Prostate gland (tissue), 2 donors: Measurements from ENCODE around the gene OR2F2. TPM values are rescaled to one million over a fixed set of nuclear protein-coding genes. Genes with fewer than 3 reads are reported as not detected.

ENCODE experiments used
- DNase-seq: peaks from one replicate; pipeline ENCODE4 v3.0.0-alpha.2; 2019; ENCODE audit warnings: low spot score
- H3K27ac ChIP-seq, 2 donors: fragments of 200-600 bp; sonication (generic); 2 replicates each; pipeline ENCODE4 v1.5.1; 2017 to 2019
- H3K27me3 ChIP-seq: fragments of 200-600 bp; sonication (generic); replicated peaks from 2 replicates; pipeline ENCODE4 v1.5.1; 2019; ENCODE audit not compliant: insufficient read depth
- H3K36me3 ChIP-seq, 2 donors: fragments of 200-600 bp; sonication (generic); 1 replicate in 1 of 2; 2 replicates in 1 of 2; pipeline versions ENCODE4 v1.5.1 to v1.8.1; 2017 to 2019
- H3K4me1 ChIP-seq: fragments of 200-600 bp; sonication (generic); replicated peaks from 2 replicates; pipeline ENCODE4 v1.5.1; 2019
- H3K4me3 ChIP-seq, 2 donors: fragments of 200-600 bp; sonication (generic); 2 replicates each; pipeline ENCODE4 v1.5.1; 2017 to 2019
- H3K9me3 ChIP-seq: fragments of 200-600 bp; sonication (generic); 2 replicates; pipeline ENCODE4 v1.5.1; 2017
- POLR2A ChIP-seq: fragments of 450-650 bp; IDR thresholded peaks from one replicate; pipeline ENCODE4 v1.6.1; 2016; ENCODE audit warnings: antibody characterized with exemption, mild to moderate bottlenecking
- POLR2AphosphoS5 ChIP-seq: sonication (generic); formaldehyde crosslinking; IDR thresholded peaks from one replicate; pipeline ENCODE4 v1.6.1; 2017; ENCODE audit warnings: antibody characterized with exemption
- WGBS: methylation state at CpG from one replicate; pipeline ENCODE4 v1.1.5; 2018; 5-methylcytosine and 5-hydroxymethylcytosine counted together
- intact Hi-C: fragments of 100-400 bp; cut with DNase I; formaldehyde crosslinking; loops from one replicate; pipeline ENCODE4 v1.14.2; 2022
- total RNA-seq, 2 donors: library from RNA; depleted of rRNA; stranded (reverse); fragments of >200 nt; gene quantifications; one replicate each; pipeline ENCODE4 v1.1.0, GENCODE V29; 2016
- TF ChIP-seq, protein P1 (sequence below), 4 experiments: fragments of 200-600 bp in 2 of 4; fragments of 450-650 bp in 2 of 4; sonication (generic) in 2 of 4; IDR thresholded peaks; 1 replicate in 3 of 4; 2 replicates in 1 of 4; pipeline ENCODE4 v1.5.1; 2016 to 2019; ENCODE audit warnings: antibody characterized with exemption in 4 of 4, mild to moderate bottlenecking in 2 of 4, moderate library complexity in 2 of 4

Gene OR2F2
- total RNA-seq, 2 donors from 2014 or later: not detected

DNA sequence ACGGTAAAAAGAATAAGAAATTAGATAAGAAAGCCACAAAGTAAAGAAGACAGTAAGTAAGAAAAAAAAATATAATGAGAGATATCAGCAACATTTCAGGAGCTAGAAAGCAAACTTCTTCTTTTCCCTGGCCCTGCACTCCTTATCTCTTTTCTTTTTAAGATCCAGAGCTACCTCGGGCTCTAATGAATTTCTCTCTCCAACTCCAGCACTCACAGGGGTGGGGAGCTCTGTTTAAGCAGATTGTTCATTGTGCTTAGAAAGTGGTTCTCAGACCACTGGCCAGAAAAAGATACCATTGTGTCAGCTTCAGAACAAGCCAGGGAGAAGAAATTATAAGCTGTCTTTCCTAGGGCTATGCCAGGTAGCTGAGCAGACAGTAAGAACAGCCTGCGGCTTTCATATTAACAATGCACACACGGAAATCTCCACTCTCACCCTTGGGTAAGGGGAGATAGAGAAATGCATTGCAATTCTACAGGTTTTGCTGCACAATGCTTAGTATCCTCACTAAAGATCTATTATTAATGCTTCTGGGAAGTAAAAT lies 38.9 kb downstream of the OR2F2 start:
- Histone ChIP-seq H3K27ac (peak overlapping the region in 1 of 2 donors; percentile 25), H3K36me3 (no peaks in the 10 kb centered on the region), H3K9me3 (no peaks in the 10 kb centered on the region), H3K27me3 (no peaks in the 10 kb centered on the region), H3K4me1 (no peaks in the 10 kb centered on the region), H3K4me3 (no peak overlapping the region)
- 43% methylated on average over 4 of the region's 4 CpGs for WGBS
- no peak for DNase-seq
- intact Hi-C loops: no loop called here
- TF ChIP-seq POLR2A: no peak
- TF ChIP-seq, protein P1, sequence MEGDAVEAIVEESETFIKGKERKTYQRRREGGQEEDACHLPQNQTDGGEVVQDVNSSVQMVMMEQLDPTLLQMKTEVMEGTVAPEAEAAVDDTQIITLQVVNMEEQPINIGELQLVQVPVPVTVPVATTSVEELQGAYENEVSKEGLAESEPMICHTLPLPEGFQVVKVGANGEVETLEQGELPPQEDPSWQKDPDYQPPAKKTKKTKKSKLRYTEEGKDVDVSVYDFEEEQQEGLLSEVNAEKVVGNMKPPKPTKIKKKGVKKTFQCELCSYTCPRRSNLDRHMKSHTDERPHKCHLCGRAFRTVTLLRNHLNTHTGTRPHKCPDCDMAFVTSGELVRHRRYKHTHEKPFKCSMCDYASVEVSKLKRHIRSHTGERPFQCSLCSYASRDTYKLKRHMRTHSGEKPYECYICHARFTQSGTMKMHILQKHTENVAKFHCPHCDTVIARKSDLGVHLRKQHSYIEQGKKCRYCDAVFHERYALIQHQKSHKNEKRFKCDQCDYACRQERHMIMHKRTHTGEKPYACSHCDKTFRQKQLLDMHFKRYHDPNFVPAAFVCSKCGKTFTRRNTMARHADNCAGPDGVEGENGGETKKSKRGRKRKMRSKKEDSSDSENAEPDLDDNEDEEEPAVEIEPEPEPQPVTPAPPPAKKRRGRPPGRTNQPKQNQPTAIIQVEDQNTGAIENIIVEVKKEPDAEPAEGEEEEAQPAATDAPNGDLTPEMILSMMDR (IDR thresholded peaks at IDR 0.05): no peak

DNA sequence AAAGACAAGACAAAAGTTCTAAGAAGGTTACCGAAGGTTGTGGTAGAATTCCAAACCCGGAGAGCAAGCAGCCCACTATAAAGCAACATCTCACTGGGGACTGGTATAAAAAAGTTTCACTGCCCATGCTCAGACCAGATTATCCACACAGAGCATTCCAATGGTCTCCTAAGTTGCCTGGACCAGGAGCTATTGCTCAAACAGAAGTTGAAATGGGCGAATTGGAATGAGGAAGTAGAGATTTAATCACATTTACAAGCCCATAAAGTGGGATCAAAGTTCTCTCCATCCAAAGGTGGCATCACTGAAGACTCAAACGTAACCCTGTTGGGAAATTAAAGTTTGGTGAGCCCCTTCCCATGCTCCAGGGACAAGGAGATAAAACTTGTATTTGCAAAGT lies 39.4 kb downstream of the OR2F2 start:
- peak; percentile 44 for DNase-seq
- H3K27ac ChIP-seq: peak overlapping the region in 1 of 2 donors; percentile 25
- no peaks in the 10 kb centered on the region for H3K4me1 ChIP-seq
- no peaks in the 10 kb centered on the region for H3K36me3 ChIP-seq
- no peaks in the 10 kb centered on the region for H3K27me3 ChIP-seq
- no peak overlapping the region for H3K4me3 ChIP-seq
- intact Hi-C loops: no loop called here
- TF ChIP-seq POLR2AphosphoS5: peak; percentile 75
- TF ChIP-seq, protein P1 (IDR thresholded peaks at IDR 0.05): no peak
- TF ChIP-seq POLR2A: no peak
- WGBS: 15% methylated on average over 4 of the region's 4 CpGs
- H3K9me3 ChIP-seq: no peaks in the 10 kb centered on the region

DNA sequence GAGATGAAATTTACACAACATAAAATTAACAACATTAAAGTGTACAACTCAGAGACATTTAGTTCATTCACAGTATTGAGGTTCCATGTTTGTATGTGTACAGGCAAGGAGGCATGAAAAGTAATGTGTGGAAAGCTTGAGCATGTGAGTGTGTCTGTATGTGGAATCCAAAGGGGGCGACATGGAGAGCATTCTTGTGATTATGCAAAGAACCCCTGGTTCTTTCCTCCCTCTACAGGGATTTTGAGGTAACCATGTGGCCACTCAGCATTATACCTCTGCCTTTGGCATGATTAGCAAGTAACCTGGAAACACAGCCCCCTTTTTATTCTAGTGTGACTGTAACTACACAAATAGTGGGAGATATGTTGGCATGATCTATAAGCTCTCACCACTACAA lies 40.6 kb downstream of the OR2F2 start:
- intact Hi-C loops: no loop called here
- whole genome bisulfite sequencing: 79% methylated on average over 1 of the region's 1 CpG
- Histone ChIP-seq H3K4me1 (no peaks in the 10 kb centered on the region), H3K36me3 (no peaks in the 10 kb centered on the region), H3K27me3 (no peaks in the 10 kb centered on the region), H3K9me3 (no peaks in the 10 kb centered on the region), H3K27ac (no peak overlapping the region), H3K4me3 (no peak overlapping the region)
- no peak for DNase-seq
- TF ChIP-seq POLR2AphosphoS5 (no peak), POLR2A (no peak)
- TF ChIP-seq, protein P1 (IDR thresholded peaks at IDR 0.05): no peak

DNA sequence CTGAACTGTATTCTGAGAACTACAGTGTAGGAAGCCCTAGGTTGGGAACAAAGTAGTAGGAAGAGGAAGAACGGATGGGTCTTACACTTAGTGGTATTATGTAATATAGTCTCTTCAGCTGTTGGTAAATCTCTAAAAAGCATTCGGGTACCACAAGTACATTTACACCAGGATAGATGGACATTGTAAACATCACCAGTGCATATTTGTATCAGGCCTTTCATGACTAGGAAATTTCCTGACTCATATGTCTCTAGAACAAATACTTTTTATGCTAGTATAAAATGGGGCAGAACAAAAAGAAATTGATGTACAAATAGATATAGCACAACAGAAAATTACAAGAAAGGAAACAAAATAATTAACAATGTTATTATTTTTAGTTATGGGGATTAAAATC lies 43.6 kb downstream of the OR2F2 start:
- 51% methylated on average over 2 of the region's 2 CpGs for WGBS
- no peaks in the 10 kb centered on the region for H3K27me3 ChIP-seq
- DNase-seq: no peak
- TF ChIP-seq, protein P1 (IDR thresholded peaks at IDR 0.05): no peak
- no peaks in the 10 kb centered on the region for H3K4me1 ChIP-seq
- H3K27ac ChIP-seq: no peak overlapping the region
- no peaks in the 10 kb centered on the region for H3K36me3 ChIP-seq
- H3K4me3 ChIP-seq: no peak overlapping the region
- no peaks in the 10 kb centered on the region for H3K9me3 ChIP-seq
- intact Hi-C loops: no loop called here

DNA sequence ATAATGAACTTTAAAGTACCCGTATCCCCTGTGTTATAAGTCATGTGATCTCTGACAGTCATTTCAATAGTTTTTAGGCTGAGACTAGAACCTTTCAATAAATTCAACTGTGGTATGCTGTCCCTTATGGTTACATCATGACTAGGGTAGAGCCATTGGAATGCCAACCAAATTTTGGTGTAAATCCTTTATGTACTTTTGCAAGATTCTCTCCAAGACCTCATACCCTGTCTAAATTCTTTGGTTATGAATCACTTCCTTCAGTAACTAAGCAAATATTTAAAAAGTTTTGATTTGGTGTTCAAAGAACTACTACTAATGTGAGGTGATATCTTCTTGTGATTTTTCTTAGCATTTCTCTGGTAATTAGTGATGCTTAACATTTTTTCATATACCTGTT lies 44.3 kb downstream of the OR2F2 start:
- no peak overlapping the region for H3K27ac ChIP-seq
- no peaks in the 10 kb centered on the region for H3K9me3 ChIP-seq
- no peaks in the 10 kb centered on the region for H3K27me3 ChIP-seq
- H3K4me1 ChIP-seq: no peaks in the 10 kb centered on the region
- no peak overlapping the region for H3K4me3 ChIP-seq
- intact Hi-C loops: no loop called here
- WGBS: 85% methylated on average over 1 of the region's 1 CpG
- DNase-seq: no peak
- TF ChIP-seq, protein P1 (IDR thresholded peaks at IDR 0.05): no peak
- no peak for TF ChIP-seq POLR2A
- no peak for TF ChIP-seq POLR2AphosphoS5
- no peaks in the 10 kb centered on the region for H3K36me3 ChIP-seq
